GM11168 (cell line): ENCODE results near the gene TNNT2.

Source experiments
- in situ Hi-C: fragments of 300-500 bp; cut with MboI; formaldehyde crosslinking; loops from one replicate; pipeline ENCODE4 v1.12.0; 2022; ENCODE audit warnings: low sequenced_read_pairs; ENCODE audit not compliant: unreplicated experiment

TNNT2 gene

GRCh38 chr1:201320168-201320788, 57.2 kb downstream of the TNNT2 start:
- in situ Hi-C loops, result no loop called here

- in situ Hi-C loops, result no loop called here
These were observed 57.8 kb downstream of the TNNT2 start for GRCh38 chr1:201319631-201320030.

DNA sequence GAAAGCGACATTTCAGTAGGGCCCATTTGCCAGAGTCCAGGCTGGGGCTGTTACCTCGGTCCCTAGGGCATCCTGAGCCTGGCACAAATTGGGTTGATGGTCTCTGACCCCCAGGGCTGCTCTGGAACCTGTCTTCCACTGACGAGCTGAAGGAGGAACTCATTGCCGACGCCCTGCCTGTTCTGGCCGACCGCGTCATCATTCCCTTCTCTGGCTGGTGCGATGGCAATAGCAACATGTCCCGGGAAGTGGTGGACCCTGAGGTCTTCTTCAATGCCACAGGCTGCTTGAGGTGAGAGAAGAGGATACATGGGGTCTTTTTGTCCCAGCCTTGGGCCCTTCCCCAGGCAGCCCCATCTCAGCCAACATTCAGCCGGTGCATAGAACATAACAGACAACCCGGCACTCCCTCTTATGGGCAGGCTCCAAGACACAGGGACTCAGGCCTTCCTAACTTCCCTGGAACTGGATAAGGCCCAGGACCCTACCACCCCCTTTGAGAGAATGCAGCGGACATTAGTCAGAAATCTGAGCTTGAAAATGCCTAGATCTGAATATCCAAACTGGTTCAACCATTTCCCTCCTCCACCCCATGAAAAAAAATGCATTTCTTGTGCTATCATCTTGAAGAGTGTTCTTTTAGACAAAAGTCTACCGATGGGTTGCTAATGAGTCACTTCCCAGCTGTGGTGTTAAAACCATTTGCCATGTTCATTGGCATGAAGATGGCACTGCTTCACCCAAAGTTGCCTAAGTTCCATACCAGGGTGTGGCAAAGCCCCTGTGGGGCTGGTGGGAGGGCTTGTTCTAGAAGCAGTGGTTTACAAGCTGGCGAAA, 58.8 kb downstream of the TNNT2 start:
- in situ Hi-C loops, result no loop called here

DNA sequence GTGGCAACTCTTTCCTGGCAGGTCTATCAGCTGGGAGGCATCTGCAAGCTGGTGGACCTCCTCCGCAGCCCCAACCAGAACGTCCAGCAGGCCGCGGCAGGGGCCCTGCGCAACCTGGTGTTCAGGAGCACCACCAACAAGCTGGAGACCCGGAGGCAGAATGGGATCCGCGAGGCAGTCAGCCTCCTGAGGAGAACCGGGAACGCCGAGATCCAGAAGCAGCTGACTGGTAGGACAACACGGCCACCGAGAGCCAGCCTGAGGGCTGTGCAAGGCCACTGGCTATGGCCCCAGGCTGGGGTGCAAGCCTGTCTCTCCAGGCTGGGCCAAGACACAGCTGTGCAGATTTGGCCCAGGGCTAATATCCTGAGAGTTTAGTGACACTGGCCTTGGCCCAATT, 59.9 kb downstream of the TNNT2 start:
- in situ Hi-C loops, result no loop called here

- in situ Hi-C loops, result no loop called here
These were observed 60.9 kb downstream of the TNNT2 start for GRCh38 chr1:201316556-201316955.

GRCh38 chr1:201313086-201313485, 64.4 kb downstream of the TNNT2 start:
- in situ Hi-C loops, result no loop called here

DNA sequence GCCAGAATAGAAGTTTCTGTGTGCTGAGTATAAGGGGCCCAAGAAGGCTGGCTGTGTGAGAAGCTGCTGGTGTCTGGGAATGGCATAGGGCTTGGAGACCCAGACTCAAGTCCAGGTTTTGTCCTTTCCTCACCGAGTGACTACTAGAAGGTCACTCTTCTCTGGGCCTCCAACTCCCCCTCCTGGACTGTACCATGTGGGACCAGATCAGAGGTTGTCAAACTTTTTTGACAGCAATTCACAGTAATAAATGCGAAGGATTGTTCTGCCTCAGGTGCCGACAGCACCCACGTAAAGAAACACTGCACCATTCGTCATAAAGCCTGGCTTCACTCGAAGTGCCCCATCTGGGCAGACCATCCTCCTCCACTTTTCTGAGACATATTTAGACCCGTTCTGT, 65.2 kb downstream of the TNNT2 start:
- in situ Hi-C loops, result no loop called here

- in situ Hi-C loops, result no loop called here
These were observed 66.0 kb downstream of the TNNT2 start for GRCh38 chr1:201311356-201312011.

DNA sequence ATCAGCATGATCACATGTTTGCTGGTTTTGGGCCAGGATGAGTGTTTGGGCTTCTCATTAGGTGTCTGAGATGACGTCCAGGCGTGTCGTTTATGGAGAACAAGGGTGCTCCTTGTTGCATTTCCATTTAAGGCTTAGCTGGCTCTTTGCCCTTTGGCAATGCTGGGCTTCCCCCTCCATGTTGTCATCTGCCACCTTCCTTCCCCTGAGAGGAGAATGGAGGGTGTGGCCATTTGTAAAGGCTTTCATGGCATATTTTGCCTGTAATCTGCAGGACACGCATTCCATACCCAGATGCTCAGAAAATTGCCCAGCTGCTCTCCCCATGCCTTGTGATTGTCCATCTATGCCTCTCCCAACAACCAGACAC, 66.5 kb downstream of the TNNT2 start:
- in situ Hi-C loops, result no loop called here

GRCh38 chr1:201310251-201310985, 67.1 kb downstream of the TNNT2 start:
- in situ Hi-C loops, result no loop called here

DNA sequence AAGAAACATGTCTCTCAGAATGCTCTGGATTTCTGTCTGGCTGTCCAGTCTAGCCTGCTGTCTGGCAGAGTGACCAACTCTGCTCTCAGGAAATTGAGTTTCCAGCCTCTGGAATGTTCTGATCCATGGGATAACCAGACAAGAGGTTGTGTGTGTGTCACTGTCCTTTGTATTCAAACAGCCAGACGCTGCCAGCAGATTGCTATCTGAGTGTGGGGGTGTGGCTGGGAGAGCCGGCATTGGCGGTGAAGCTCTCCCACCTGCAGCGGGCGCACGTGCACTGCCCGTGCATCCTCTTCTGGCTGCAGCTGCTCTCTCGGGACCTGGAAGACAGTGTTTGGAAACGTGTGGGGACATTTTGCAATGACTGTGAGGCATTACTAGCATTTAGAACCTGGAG, 68.1 kb downstream of the TNNT2 start:
- in situ Hi-C loops, result no loop called here
